NCI-H1694 (cell line): ENCODE data around the gene MUC20.
"Not testable (repeated sequence)": the region's sequence is repeated elsewhere in the genome, so short reads cannot be mapped to it uniquely, and the experiment has no call there.

Experiments
- DNase-seq: peaks from one replicate; lab custom pipeline; 2025; lab: John Stamatoyannopoulos, UW

The MUC20 gene

DNA sequence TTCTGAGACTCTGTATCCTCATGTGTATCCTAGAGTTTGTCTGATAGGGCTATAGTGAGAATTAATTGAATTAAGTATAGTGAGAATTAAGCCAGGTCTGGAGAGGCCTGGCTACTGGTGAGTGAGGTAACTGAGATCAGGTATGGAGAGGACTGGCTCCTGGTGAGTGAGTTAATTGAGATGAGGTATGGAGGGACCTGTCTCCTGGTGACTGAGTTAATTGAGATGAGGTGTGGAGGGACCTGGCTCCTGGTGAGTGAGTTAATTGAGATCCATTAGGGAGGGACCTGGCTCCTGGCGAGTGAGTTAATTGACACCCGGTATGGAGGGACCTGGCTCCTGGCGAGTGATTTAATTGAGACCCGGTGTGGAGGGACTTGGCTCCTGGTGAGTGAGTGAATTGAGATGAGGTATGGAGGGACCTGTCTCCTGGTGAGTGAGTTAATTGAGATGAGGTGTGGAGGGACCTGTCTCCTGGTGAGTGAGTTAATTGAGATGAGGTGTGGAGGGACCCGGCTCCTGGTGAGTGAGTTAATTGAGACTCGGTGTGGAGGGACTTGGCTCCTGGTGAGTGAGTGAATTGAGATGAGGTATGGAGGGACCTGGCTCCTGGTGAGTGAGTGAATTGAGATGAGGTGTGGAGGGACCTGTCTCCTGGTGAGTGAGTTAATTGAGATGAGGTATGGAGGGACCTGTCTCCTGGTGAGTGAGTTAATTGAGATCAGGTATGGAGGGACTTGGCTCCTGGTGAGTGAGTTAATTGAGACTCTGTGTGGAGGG lies 10.5 kb upstream of the MUC20 start:
- DNase-seq, result not testable (repeated sequence)

- not testable (repeated sequence) for DNase-seq
Measured at GRCh38 chr3:195711091-195711812, 9.5 kb upstream of the MUC20 start.

- no peak for DNase-seq
Measured at GRCh38 chr3:195711813-195712534, 8.8 kb upstream of the MUC20 start.

- DNase-seq, result not testable (repeated sequence)
Measured at GRCh38 chr3:195712535-195712910, 8.3 kb upstream of the MUC20 start.

DNA sequence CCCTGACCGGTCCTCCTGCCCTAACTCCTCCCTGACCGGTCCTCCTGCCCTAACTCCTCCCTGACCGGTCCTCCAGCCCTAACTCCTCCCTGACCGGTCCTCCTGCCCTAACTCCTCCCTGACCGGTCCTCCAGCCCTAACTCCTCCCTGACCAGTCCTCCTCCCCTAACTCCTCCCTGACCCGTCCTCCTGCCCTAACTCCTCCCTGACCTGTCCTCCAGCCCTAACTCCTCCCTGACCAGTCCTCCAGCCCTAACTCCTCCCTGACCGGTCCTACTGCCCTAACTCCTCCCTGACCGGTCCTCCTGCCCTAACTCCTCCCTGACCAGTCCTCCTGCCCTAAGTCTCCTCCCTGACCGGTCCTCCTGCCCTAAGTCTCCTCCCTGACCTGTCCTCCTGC lies 7.6 kb upstream of the MUC20 start:
- not testable (repeated sequence) for DNase-seq

- DNase-seq, result no peak
Measured at GRCh38 chr3:195714380-195715011, 6.3 kb upstream of the MUC20 start.

- DNase-seq, result no peak
Measured at GRCh38 chr3:195715134-195715533, 5.6 kb upstream of the MUC20 start.

DNA sequence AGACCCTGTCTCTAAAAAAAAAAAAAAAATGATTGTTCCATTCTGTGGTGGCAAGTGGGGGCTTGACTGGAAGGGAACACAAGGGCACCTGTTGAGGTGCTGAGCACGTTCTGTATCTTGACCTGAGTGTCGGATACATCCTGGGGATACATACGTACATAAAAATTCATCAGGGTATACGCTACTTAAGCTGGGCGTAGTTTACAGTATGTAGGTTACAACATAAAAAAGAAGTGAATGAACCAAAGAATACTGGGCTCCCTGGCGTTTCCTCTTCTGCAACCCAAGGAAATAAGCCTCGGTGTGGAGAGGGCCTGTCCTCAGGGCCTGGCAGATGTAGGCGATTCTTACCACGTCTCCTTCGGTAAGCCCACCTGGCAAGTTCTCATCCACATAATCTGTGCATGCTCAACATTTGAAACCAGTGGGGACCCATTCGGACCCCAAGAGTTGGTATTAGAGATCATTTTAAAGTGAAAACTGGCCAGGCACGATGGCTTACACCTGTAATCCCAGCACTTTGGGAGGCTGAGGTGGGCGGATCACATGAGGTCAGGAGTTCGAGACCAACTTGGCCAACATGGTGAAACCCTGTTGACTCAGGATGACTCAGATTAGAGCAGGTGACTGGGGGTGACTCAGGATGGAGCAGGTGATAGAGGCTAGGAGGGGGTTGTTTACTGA lies 5.1 kb upstream of the MUC20 start:
- no peak for DNase-seq

DNA sequence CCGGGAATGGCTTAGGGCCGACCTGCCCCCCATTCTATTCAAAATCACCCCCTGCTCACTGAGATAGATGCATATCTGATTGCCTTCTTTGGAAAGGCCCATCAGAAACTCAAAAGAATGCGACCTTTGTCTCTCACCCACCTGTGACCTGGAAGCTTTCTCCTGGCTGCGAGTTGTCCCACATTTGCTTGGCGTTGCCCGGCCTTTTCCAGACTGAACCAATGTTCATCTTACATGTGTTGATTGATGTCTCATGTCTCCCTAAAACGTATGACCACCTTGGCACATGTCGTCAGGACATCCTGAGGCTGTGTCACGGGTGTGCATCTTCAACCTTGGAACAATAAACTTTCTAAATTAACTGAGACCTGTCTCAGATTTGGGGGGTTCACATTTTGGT lies 3.4 kb upstream of the MUC20 start:
- no peak for DNase-seq

DNA sequence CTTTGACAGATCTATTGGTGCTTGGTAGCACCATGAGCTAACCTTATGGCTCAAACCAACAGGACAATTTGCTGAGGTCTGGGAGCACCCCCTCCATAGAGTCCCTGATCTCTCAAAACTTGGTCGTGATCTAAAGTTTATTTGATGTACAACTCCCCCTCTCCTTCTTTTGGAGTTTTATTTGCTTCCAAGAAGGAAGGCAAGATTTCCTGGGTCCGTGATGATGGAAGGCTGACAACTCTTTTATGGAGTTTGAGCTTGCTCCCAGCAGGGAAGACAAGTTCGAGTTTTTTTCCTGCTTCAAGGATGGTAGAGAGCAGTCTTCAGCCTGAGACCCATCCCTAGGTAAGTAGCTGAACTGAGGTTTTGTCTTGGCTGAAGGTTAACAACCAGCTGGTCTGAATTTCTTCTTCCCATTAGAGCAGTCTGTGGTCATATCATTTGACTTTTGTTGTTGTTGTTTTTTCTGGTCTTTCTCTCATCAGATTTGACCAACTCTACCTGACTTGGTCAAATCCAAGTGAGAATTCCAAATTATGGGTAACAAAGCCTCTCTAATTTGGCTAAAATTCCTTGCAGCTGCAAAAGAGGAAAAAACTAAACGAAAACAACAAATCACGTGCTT lies 2.8 kb upstream of the MUC20 start:
- no peak for DNase-seq

DNA sequence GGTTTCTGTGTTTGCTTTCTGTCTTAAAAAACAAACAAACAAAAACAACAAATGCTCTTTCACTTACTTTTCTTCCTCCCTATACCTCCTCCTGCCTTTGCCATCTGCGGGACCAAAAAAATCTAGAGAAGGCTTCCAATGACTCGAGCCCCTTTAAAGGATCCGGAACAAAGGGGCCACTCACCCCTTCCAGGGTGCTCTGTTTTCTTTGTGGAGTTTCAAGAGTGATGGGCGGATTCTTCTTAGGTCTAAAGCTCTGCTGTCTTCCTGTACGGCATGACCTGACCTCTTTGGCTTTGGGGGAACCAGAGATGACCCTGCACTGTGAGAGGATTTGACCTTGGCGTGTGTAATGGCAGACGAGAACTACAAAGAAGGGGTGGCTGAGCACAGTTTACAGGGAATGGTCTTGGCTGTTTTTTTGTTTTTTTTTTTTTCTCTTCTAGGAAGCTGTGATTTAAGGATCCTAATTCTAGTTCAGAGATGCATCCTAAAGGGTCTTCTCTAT lies 2.2 kb upstream of the MUC20 start:
- DNase-seq, result no peak

GRCh38 chr3:195719514-195720254 lies 1.1 kb upstream of the MUC20 start:
- DNase-seq, result not testable (repeated sequence)

DNA sequence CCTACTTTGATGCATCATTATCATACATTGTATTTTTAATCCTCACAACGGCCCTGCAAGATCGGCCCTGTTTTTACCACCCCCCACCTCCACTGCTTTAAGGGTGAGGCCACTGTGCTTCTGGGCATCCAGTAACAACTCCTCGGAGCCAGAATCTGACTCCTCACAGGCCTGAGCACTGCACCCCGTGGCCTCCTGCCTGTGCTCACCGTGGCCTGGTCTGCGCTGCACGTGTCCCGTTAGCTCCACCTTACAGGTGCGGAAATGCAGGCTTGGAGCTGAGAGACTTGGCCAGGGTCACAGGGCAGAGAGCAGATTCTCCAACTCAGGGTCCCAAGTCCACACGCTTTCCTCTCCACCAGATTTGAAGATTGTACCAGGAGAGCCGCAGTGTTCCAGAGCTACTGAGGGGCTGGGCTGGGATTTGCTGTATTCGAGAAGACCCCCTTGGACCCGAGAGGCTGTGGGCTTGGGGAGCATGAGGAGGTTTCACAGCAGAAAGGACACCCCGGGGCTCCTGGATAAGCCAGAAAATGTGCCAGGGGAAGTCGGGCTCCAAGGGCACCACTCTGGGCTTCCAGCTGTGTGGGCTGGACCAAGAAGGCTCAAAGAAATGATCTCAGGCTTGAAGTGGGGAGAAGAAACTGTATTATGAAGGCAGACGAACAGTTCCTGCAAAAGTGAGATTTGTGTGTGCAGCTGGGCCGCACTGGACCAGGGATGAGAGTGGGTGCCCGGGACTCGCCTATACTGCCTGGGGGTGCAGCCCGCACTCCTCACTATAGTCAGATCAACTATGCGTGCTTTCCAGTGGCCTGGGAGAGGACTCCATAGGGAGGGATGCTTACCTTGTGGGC lies 1.6 kb downstream of the MUC20 start:
- not testable (repeated sequence) for DNase-seq

GRCh38 chr3:195722996-195723345 lies 2.2 kb downstream of the MUC20 start:
- DNase-seq, result not testable (repeated sequence)

DNA sequence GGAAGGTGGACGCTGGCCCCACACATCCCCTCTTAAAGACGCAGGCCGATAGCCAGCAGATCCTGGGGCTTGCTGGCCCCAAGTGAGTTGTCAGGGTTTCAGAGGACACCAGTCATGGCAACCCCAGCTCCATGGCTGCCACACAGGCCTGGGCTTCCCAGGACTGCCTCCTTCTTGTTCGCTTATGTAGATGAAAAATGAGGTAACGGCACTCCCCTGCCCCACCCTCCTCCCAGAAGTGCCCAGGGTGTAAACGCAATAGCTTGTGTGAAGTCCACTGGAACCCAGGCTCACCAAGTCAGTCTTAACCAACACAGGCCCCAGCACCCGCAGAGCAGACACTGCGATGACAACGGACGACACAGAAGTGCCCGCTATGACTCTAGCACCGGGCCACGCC lies 3.6 kb downstream of the MUC20 start:
- DNase-seq, result not testable (repeated sequence)

- DNase-seq, result not testable (repeated sequence)
Measured at GRCh38 chr3:195725916-195726740, 5.3 kb downstream of the MUC20 start.

GRCh38 chr3:195727606-195728195 lies 6.9 kb downstream of the MUC20 start:
- no peak for DNase-seq

- not testable (repeated sequence) for DNase-seq
Measured at GRCh38 chr3:195728789-195729188, 8.0 kb downstream of the MUC20 start.
